NCI-H2196 (cell line): ENCODE data around the gene SMARCC1.
A peak's percentile ranks its signal among the peaks of the same experiment; 100 is the strongest.

ENCODE experiments used
- DNase-seq: peaks from one replicate; lab custom pipeline; 2025; ENCODE audit not compliant: unreplicated experiment; lab: John Stamatoyannopoulos, UW

Gene SMARCC1

DNA sequence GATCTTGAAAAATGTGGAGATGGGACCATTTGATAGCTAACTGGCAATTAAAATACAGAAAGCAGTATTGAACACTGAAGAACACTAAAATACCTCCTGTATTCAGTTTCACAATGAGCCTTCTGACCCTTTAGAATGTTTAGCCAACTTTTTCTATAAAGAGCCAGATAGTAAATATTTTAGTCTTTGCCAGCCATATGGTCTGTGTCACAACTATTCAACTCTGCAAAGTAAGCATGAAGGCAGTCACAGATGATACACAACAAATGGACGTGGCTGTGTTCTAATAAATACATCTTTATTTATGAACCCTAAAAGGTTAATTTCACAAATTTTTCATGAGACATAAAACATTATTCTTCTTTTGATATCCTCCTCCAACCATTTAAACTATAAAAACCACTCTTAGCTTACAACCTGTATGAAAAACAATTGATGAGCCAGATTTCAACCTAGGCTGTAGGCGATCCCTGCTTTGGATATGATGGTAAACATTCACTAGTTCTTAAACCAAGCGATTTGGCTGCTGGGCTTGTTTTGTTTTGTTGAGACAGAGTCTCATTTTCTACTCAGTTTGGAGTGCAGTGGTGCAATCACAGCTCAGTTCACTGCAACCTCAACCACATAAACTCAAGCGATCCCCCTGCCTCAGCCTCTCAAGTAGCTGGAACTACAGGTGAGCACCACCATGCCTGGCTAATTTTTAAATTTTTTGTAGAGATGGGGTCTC, 189.5 kb downstream of the SMARCC1 start:
- no peak for DNase-seq

DNA sequence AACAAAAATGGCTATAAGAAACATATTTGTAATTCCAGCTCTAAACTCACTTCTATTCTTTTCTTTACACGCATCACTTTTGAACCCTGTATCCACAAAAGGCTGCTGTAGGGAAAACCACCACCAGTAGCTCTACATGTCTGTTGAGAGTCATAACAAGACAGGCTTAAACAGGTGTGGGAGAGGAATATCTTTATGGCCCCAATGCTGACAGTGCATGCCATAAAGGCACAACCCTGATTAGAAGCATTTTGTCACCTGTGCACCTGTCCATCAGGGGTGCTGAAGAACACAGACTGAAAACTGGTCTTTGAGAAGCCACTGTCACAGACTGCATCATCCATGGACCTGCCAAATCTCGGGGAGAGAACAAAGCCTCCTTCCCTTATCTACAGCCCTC, 191.5 kb downstream of the SMARCC1 start:
- no peak for DNase-seq

DNA sequence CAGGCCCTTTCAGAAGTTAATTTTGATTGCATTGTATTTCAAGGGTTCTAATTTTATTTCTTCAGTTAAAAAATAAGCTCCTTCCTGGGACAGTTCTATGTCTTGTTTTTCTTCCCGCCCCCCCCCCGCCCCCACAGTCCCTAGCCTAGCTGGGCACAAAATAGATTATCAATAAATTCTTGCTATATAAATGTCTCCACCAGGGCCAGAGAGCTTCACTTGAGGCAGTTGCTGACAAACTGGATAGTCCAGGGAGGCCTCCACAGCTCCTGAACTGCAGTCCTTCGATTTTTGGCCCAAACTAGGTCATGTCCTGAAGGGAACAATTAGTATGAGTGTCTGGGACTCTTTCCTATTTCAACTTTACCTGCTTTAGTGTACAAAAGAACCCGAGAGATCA, 193.1 kb downstream of the SMARCC1 start:
- no peak for DNase-seq

DNA sequence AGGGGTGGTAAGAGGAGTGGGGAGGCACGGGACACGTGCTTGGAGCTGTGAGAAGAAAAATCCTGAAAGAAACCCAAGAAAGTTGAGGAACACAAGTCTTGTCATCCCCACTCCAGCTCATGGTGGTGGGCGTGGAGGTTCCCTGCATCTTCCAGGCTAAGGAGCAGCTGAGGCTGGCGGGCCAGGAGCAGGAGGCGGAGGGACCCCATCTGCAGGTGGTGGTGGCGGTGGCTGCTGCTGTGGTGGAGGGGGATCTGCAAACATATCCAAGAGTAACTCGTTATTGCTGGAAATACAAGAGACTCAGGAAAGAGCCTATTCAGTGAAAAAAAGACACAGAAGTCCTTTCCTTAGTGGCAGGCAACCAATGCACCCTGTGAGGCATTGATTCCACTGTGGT, 193.6 kb downstream of the SMARCC1 start:
- no peak for DNase-seq

DNA sequence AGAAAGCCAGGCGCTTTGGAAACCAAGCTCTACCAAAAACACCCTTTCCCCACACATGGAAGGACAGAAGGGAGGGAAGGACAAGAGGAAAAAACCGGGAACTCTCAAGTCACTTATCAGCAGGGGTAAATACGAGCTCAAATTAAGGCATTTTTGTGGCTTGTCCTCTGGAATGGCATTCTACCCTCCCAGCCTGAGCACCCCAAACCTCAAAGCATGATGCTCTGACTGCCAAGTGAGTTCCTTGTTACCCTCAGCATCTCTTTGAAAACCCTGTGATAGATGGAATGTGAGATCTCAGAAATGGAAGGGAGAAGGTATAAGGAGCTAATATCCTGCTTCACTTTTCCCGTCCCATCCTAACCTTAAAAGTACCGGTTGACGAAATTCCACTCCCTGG, 194.9 kb downstream of the SMARCC1 start:
- DNase-seq, result no peak

DNA sequence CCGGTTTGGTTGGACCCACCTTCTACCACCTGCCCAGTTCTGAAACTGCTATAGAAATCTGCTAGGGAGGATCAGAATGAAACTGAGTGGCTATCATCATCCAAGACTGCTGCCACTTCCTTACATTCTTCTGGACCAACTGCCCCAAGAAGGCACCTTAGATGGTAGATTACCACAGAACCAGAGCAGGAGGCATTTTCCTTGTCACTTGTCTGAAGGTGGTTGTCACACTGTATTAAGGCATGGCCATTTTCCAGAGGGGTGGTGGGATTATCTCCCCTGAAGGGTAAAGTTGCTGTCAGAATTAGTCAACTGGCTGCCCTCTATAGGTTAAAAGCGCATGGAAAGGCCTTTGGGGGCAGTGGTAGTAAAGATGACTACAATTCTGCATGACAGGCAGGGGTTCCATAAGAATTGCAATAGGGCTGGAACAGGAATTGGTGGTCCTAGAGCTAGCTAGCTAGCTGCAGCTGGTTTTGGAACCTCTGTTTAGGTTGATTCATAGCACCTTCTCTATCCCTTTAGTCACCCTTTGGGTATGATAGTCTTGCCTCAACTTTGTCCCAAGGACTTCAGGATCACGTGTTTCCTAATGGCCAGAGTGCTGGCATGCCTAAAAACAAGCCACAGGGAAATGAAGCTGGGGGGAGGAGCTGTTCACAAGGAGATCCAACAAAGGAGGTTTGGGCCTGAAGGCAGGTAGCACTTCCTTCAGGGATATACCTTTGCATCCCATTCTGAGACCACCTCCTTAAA, 198.2 kb downstream of the SMARCC1 start:
- DNase-seq, result no peak

DNA sequence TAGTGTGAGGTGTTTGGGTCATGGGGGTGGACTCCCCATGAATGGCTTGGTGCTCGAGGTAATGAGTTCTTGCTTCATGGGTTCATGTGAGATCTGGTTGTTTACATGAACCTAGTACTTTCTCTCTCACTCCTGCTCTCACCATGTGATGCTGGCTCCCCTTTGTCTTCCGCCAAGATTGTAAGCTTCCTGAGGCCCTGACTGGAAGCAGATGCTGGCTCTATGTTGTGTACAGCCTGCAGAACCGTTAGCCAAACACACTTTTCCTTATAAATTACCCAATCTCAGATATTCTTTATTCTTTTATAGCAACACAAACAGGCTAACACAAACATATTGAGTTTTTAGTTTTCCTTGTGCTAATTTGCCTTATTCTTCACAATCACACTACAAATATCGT, 199.9 kb downstream of the SMARCC1 start:
- no peak for DNase-seq

DNA sequence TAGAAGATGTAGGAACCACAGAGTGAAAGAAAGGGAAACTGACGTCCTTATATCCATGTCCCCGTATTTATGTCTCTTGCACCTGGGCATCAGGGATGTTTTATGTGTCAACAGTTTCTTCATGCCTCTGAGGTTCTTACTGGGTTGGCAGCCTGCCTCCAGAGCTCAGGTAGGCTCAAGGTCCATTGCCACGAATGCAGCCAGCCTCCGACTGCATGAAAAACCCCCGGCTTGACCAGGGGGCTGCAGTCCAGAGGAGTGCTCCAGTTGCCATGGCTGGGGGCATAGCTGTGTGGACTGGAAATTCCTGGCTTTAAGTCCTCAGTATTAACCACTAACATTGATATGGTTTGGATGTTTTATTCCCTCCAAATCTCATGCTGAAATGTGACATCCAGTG, 200.3 kb downstream of the SMARCC1 start:
- DNase-seq, result no peak

DNA sequence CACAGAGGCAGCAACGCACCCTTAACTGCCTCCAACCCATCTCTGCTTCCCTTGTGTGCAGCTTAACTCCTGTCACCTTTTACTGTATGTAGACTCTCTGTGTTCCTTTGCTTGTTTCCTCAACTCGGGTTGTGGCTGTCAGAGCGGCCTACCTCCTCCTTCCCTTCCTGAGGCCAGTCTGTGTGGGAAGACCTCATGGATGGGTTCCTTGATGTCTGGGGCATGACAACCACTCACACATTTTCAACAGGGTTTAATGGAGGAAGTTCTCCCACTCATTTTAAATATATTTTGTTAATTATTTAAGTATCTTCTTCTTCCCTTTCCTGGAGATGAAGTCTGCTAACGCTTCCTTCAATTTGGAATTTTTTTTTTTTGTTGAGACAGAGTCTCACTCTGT, 201.2 kb downstream of the SMARCC1 start:
- DNase-seq, result no peak

DNA sequence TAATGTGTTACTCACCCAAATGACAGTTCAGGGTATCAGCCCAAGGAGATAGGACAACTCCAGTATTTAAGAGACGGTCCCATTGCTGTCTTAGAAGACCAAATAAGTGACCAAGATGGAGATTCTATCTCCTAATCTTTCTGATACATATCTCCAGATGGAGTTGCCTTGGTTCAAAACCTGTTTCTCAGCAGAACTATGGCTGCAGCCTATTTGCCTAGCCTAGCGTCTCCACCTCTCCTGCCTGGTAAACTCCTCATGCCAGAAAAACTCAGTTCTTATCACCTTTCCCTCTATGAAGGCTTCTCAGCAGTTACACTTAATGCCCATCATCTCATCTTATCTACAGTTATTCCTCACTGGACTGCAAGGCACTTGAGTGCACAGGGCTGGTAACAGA, 201.8 kb downstream of the SMARCC1 start:
- no peak for DNase-seq

DNA sequence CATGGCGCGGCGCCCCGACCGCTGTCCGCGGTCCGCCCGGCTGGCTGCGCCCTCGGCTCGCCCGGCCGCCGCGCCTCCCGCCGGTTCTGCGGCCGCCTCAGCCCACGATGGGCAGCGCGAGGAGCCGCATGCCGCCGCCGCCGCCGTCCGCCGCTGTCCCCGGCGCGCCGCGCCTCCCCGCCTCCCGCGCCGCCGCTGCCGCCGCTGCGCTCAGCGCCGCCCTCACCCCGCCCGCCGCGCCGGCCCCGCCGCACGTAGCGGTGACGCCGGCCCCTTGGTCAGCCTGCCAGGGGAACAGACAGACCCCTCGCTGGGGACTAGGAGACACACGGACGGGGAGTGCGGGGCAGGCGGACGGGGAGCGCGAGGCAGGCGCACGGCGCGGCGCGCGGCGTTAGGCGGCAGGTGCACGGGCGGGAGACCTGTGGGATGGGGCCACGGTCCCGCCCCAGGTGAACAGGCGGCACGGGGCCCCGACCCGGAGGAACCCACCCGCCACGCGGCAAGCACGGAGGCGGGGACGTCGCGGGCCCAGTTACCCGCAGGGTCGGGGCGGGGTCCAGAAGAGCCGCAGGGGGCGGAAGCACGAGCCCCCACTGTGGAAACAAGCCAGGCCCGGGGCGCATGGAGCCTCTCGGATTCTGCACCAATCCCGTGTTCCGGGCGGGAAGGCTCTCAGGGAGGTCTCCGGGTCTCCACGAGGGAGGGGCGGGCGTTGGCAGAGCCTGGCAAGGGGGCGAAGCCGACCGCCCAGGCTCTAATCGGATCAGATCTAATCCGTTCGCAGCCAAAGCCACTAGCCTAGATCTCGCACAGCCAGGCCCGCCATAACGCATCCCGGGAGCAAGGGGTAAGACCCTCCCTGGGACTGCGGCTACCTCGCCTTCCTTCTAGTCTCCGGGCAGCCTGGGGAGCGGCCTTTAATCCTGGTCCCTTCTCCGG, 202.7 kb downstream of the SMARCC1 start, which contains the start of gene CSPG5:
Gene CSPG5, minus strand, starts transcription at position 175 of the 942 bp plus-strand sequence. Its CDS starts 172 bp downstream, at position 3.
- peak; percentile 5 for DNase-seq

DNA sequence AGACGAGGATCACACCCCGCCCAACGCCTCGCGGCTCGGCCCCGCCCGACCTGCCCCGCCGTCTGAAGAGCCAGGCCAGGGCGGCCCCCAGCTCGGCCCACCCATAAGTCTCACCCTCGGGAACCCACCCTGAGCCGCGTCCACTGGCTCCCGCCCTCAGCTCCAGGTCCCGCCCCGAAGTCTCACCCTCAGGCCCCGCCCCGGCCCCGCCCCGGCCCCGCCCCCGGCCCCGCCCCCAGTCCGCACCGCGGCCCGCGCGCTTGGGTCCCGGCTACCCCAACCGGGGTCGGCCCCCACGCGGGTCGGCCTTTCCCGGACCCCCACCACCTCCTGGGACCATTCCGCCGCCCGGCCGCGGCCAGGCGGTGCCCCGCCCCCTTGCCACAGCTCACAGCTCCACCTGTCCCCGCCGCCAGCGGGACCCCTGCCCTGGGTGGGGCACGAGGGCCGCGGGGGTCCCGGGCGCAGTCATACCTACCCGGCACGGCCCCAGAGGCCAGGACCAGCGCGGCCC, 203.5 kb downstream of the SMARCC1 start:
- DNase-seq, result peak; percentile 9

DNA sequence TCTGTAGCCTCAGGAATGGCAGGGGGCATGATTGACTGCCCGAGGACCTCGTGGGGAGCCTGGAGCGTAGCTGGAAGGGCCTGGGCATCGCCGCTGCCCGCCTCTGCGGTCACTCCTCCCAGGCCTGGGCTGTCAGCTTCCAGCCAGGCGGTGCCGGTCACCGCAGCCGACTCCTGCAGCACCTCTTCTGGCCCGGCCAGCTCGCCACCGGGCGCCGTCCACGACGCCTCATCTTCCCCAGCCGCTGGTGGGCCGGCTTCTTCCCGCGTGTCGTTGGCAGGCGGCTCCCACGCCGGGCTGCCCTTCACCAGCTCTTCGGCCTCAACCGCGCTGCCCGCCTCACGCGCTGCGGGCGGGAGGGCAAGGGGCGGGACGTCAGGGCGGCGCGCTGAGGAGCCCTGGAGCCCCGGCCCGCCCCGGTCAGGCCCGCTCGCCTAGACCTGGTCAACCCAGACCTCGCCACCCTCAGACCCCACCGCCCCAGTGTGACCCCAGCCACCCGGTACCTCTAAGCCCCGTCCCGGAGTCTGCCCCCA, 204.0 kb downstream of the SMARCC1 start:
- no peak for DNase-seq

DNA sequence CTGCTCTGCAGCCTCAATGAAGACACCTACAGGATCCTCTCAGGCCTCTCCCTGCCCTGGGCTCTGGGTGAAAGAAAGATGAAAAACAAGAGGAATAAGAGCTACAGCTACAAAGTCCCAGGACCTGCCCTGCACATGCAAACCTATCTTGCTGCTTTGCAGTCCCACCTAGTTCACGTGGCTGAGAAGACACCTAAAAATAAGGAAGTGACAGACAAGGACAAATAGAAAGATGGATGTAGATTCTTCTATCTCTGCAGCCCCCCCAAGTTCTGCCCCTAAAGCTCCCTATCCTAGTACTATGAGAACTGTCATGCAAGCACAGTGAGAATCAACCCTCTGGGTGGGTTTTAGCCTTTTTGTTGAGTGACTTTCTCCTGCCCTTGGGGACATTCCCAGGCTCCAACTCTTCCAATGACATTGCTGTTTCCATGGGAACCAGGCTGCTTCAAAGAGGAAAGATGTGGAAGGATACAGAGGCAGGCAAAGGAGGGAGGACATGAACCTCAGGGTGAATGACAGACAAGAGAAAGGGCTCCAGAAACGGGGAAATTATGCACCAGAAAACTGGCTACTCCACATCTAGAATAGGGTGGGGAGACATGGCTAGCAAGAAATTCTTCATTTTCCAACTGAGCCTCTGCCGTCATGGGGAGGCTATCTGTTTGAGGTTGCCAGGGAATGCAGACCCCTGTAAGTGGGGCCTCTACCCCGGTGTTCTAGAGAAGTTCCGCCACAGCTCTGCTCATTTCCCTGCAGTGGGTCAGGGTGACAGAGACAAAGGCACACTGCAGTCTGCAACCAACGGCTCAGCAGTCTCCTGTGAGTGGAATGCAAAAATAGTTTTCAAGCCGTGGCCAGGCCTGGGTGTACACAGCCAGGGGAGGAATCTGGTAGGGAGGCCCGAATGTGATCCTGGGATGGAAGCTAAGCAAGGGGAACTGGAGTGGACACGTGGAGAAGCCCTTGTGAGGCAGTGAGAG, 208.2 kb downstream of the SMARCC1 start:
- DNase-seq, result no peak

DNA sequence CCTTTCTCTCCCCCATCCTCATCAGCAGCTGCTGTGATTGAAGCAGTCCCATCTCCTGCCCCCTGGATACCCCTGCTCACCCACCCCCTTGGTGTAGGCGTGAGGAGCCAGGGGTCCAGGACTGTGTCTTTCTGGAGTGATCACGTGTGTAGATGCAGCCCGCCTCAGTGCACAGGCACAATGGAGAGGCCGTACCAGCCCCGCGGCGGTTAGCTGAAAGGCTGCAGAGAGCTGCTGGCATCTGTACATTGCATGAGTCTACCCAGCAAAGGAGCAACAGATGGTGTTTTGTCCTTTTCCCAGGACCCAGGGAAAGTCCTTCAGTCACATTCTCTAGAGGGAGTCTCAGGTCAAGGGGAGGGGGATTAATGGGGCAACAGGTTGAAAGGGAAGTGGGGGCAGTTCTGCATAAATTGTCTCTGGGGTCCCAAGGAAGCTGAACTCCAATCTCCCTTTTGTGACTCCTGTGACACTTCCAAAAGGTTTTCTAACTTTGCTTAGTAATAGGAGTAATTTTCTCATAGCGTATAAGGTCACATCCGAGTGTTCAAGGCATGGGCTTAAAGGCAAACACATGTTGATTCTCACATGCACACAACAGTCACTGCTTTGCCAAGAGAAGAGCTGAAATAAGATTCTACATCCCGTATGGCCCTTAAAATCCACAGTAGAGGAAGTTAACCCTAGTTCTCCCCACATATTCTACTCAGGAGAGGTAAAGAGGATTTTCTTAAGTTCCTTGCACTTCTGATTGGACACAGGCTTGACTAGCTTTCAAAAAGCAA, 210.1 kb downstream of the SMARCC1 start:
- DNase-seq, result no peak

DNA sequence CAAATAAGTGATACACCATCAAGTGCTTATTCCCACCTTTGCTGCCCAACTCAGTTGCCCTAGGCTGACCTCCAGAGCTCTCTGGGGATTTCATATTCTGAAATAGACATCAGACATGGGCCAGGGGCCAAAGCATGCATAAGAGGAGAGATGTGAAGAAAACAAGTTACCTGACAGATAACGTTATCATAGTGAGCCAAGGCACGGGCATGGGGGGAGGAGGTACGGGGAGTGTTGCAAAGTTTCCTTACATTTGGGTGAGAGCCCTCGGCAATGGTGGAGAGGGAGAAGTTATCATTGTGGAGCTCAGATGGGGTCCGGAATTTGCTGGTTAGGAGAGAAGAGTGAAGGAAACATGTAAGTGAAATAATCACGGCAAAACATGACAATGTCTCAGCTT, 212.8 kb downstream of the SMARCC1 start:
- DNase-seq, result no peak

DNA sequence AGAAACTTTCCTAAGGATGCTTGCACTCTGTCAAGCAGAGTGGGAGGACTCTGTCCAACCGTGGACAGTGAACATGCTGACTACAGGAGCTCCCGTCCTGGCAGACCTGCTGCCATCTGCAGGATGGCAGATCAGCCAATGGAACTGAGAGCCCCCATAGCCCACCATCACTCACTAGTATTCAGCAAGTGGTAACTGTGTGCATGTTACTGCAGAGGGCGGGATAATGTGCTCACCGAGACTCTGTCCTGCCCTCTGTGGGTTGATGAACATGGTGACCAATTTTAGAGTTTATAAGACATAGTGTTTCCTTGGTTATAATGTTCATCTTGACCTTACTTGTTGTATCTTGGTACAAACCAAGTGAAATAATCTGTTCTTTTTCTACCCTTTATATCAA, 214.5 kb downstream of the SMARCC1 start:
- no peak for DNase-seq

DNA sequence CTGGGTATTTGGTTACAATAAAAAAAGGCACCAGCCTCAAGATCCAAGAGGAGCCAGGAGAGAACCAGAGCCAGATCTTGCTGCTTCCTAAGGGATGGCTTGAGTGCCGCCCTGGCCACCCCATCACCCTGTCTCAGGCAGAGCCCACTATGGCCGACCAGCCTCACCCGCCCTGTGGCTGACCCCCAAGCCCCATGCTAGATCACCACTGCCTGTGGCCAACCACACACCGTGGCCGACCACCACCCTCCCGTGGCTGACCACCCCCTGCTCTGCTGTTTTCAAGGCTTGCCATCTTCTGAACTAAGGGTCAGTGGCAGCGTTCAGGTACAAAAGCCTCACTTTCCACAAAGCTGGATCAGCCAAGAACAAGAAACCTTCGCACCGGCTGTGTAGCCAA, 215.0 kb downstream of the SMARCC1 start:
- no peak for DNase-seq
